GM12892 (cell line): Measurements from ENCODE around the gene TIMM10.

Experiments
- POLR2A ChIP-seq: IDR thresholded peaks from 2 replicates; pipeline ENCODE4 v1.6.1; 2011; ENCODE audit warnings: low read depth, low read length, control low read depth
- TAF1 ChIP-seq: IDR thresholded peaks from 2 replicates; pipeline ENCODE4 v1.6.1; 2011; ENCODE audit warnings: low read depth, mild to moderate bottlenecking, control low read depth, low read length, borderline replicate concordance

- TF ChIP-seq TAF1: no peak
- TF ChIP-seq POLR2A: peak; percentile 45; the same call in 1 of the 2 replicates
Observed at GRCh38 chr11:57567515-57568329, 37.2 kb upstream of the TIMM10 start, which contains the start of gene UBE2L6.
